GM12874 (cell line): ENCODE results near the gene FSTL4.

Source experiments
- CTCF ChIP-seq: IDR thresholded peaks from 2 replicates; pipeline ENCODE4 v1.5.1; 2011; ENCODE audit warnings: low read depth, mild to moderate bottlenecking, control low read depth, low read length, moderate library complexity; ENCODE audit not compliant: insufficient read depth

The FSTL4 gene

GRCh38 chr5:133234911-133235310 is 377.4 kb downstream of the FSTL4 start:
- no peak for TF ChIP-seq CTCF

- TF ChIP-seq CTCF = no peak
Observed at GRCh38 chr5:133234273-133234672, 378.1 kb downstream of the FSTL4 start.

- TF ChIP-seq CTCF = no peak
Observed at GRCh38 chr5:133233616-133234015, 378.7 kb downstream of the FSTL4 start.

GRCh38 chr5:133232911-133233310 is 379.4 kb downstream of the FSTL4 start:
- no peak for TF ChIP-seq CTCF

- TF ChIP-seq CTCF = no peak
Observed at GRCh38 chr5:133232435-133232834, 379.9 kb downstream of the FSTL4 start.

- TF ChIP-seq CTCF = no peak
Observed at GRCh38 chr5:133232011-133232410, 380.3 kb downstream of the FSTL4 start.

GRCh38 chr5:133230823-133231578 is 381.3 kb downstream of the FSTL4 start:
- TF ChIP-seq CTCF = no peak
